Body of pancreas (tissue), 4 donors: ENCODE measurements around the gene SLC16A10.

Experiments used
- POLR2A ChIP-seq, 3 donors: fragments of 450-650 bp; IDR thresholded peaks; one replicate each; pipeline ENCODE4 v1.6.1; 2016; ENCODE audit warnings: antibody characterized with exemption in 3 of 3, mild to moderate bottlenecking in 2 of 3
- TF ChIP-seq, protein P1 (sequence below), 7 experiments: fragments of 450-650 bp in 4 of 7; fragments of 200-600 bp in 3 of 7; sonication (generic) in 3 of 7; IDR thresholded peaks; one replicate each; pipeline ENCODE4 v1.5.1; 2016 to 2019; ENCODE audit warnings: antibody characterized with exemption in 7 of 7

GRCh38 chr6:111114482-111114881 lies 27.2 kb downstream of the SLC16A10 start:
- TF ChIP-seq, protein P1, sequence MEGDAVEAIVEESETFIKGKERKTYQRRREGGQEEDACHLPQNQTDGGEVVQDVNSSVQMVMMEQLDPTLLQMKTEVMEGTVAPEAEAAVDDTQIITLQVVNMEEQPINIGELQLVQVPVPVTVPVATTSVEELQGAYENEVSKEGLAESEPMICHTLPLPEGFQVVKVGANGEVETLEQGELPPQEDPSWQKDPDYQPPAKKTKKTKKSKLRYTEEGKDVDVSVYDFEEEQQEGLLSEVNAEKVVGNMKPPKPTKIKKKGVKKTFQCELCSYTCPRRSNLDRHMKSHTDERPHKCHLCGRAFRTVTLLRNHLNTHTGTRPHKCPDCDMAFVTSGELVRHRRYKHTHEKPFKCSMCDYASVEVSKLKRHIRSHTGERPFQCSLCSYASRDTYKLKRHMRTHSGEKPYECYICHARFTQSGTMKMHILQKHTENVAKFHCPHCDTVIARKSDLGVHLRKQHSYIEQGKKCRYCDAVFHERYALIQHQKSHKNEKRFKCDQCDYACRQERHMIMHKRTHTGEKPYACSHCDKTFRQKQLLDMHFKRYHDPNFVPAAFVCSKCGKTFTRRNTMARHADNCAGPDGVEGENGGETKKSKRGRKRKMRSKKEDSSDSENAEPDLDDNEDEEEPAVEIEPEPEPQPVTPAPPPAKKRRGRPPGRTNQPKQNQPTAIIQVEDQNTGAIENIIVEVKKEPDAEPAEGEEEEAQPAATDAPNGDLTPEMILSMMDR (IDR thresholded peaks at IDR 0.05) = no peak
- TF ChIP-seq POLR2A (IDR thresholded peaks at IDR 0.05) = no peak
